Endodermal cell (in vitro differentiated cells): ENCODE data around the gene CCT4. TPM values are rescaled to one million over a fixed set of nuclear protein-coding genes. Genes with fewer than 3 reads are reported as not detected.

Experiments used
- DNase-seq: peaks from one replicate; pipeline ENCODE4 v3.0.0-alpha.2; 2017
- H3K27ac ChIP-seq: 2 replicates; pipeline ENCODE4 v1.5.1; 2013; ENCODE audit warnings: mild to moderate bottlenecking, low read depth, low read length, moderate library complexity
- H3K27me3 ChIP-seq: 2 replicates; pipeline ENCODE4 v1.6.1; 2013; ENCODE audit warnings: mild to moderate bottlenecking, low read length, moderate library complexity; ENCODE audit not compliant: insufficient read depth, control insufficient read depth, poor library complexity, severe bottlenecking
- H3K36me3 ChIP-seq: 2 replicates; pipeline ENCODE4 v1.7.0; 2013; ENCODE audit warnings: mild to moderate bottlenecking, low read length, moderate library complexity; ENCODE audit not compliant: control insufficient read depth, insufficient read depth
- H3K4me1 ChIP-seq: one replicate; pipeline ENCODE4 v1.7.0; 2013; ENCODE audit warnings: low read length; ENCODE audit not compliant: control insufficient read depth, insufficient read depth
- H3K4me3 ChIP-seq: 2 replicates; pipeline ENCODE4 v1.5.1; 2013; ENCODE audit warnings: mild to moderate bottlenecking, low read length, moderate library complexity
- H3K9ac ChIP-seq: 2 replicates; pipeline ENCODE4 v1.6.1; 2013; ENCODE audit warnings: mild to moderate bottlenecking, low read length, moderate library complexity; ENCODE audit not compliant: poor library complexity, severe bottlenecking; ENCODE audit errors: extremely low read depth
- H3K9me3 ChIP-seq: 2 replicates; pipeline ENCODE4 v1.6.1; 2013; ENCODE audit warnings: mild to moderate bottlenecking, low read length, moderate library complexity; ENCODE audit not compliant: control insufficient read depth
- H3K27ac Mint-ChIP-seq: 2 replicates; pipeline ENCODE4 v1.8.0; 2020; ENCODE audit warnings: mixed read lengths
- H3K27me3 Mint-ChIP-seq: 2 replicates; pipeline ENCODE4 v1.8.0; 2021; ENCODE audit warnings: mild to moderate bottlenecking, mixed read lengths; ENCODE audit not compliant: insufficient read depth
- H3K36me3 Mint-ChIP-seq: 2 replicates; pipeline ENCODE4 v1.8.0; 2020; ENCODE audit warnings: low read depth, mixed read lengths
- H3K4me1 Mint-ChIP-seq: 2 replicates; pipeline ENCODE4 v1.8.0; 2020; ENCODE audit warnings: mixed read lengths
- H3K4me3 Mint-ChIP-seq: 2 replicates; pipeline ENCODE4 v1.8.0; 2020; ENCODE audit warnings: mild to moderate bottlenecking, moderate library complexity, mixed read lengths
- H3K9me3 Mint-ChIP-seq: 2 replicates; pipeline ENCODE4 v1.8.0; 2020; ENCODE audit warnings: mild to moderate bottlenecking, mixed read lengths
- WGBS, 2 experiments: methylation state at CpG; one replicate each; pipeline versions ENCODE4 v1.1.5 to v1.1.7; 2013; ENCODE audit warnings: missing lambda C conversion rate in 2 of 2, mixed read lengths in 1 of 2; ENCODE audit not compliant: insufficient coverage in 1 of 2, insufficient read length in 1 of 2; 5-methylcytosine and 5-hydroxymethylcytosine counted together
- long read RNA-seq, 4 experiments: library from polyadenylated mRNA in 2 of 4; library from RNA in 1 of 4; library from capped mRNA in 1 of 4; stranded (forward) in 3 of 4; unstranded in 1 of 4; transcript quantifications; one replicate each; pipeline ENCODE4 v2.0.0, GENCODE V29; 2020 to 2021; ENCODE audit warnings: inconsistent platforms in 1 of 4
- polyA plus RNA-seq, 2 experiments: library from polyadenylated mRNA; stranded (reverse); fragments of 50-300 nt; gene quantifications; one replicate each; pipeline ENCODE4 v1.2.3, GENCODE V29; 2013
- total RNA-seq, 2 donors: library from RNA; stranded (reverse); fragmentation: NEBNext Ultra II Directional in 1 of 2; extraction: Animal tissue kit (Norgen Biotek cat#: 25700) in 1 of 2; gene quantifications; 2 replicates in 1 of 2; 3 replicates in 1 of 2; pipeline ENCODE4 v1.2.1, GENCODE V29; 2021
- TF ChIP-seq, protein P1 (sequence below): fragments of 200-600 bp; sonication (generic); conservative IDR thresholded peaks from 2 replicates; pipeline ENCODE4 v1.5.0; 2021; ENCODE audit warnings: antibody characterized with exemption, mild to moderate bottlenecking

The CCT4 gene, protein sequence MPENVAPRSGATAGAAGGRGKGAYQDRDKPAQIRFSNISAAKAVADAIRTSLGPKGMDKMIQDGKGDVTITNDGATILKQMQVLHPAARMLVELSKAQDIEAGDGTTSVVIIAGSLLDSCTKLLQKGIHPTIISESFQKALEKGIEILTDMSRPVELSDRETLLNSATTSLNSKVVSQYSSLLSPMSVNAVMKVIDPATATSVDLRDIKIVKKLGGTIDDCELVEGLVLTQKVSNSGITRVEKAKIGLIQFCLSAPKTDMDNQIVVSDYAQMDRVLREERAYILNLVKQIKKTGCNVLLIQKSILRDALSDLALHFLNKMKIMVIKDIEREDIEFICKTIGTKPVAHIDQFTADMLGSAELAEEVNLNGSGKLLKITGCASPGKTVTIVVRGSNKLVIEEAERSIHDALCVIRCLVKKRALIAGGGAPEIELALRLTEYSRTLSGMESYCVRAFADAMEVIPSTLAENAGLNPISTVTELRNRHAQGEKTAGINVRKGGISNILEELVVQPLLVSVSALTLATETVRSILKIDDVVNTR
- total RNA-seq = 100 to 1,000 TPM; 259 to 315 TPM
- 229 TPM for polyA plus RNA-seq (2013, experiment 1 of 2)
- polyA plus RNA-seq (2013, experiment 2 of 2) = 214 TPM
- long read RNA-seq, experiment 1, transcript CCT4-201 (14 exons, 2,520 nt) = major isoform, 129 of 206 reads
- long read RNA-seq, experiment 1, transcript CCT4-202 (2 exons, 388 nt) = minor isoform, 5 of 206 reads
- long read RNA-seq, experiment 1, partial matches to known transcripts = 40 of 206 reads
- long read RNA-seq, experiment 1, other reads (novel, unspliced or antisense) = 32 of 206 reads
- long read RNA-seq, experiment 2, transcript CCT4-201 (14 exons, 2,520 nt) = major isoform, 403 of 436 reads
- long read RNA-seq, experiment 2, partial matches to known transcripts = 19 of 436 reads
- long read RNA-seq, experiment 2, other reads (novel, unspliced or antisense) = 11 of 436 reads
- long read RNA-seq, experiment 3, transcript CCT4-204 (13 exons, 2,261 nt) = minor isoform, 6 of 1,864 reads
- long read RNA-seq, experiment 3, transcript CCT4-201 (14 exons, 2,520 nt) = major isoform, 1,790 of 1,864 reads
- long read RNA-seq, experiment 3, partial matches to known transcripts = 10 of 1,864 reads
- long read RNA-seq, experiment 3, other reads (novel, unspliced or antisense) = 56 of 1,864 reads
- long read RNA-seq, experiment 4, transcript CCT4-201 (14 exons, 2,520 nt) = major isoform, 275 of 291 reads
- long read RNA-seq, experiment 4, partial matches to known transcripts = 10 of 291 reads
- long read RNA-seq, experiment 4, other reads (novel, unspliced or antisense) = 4 of 291 reads

DNA sequence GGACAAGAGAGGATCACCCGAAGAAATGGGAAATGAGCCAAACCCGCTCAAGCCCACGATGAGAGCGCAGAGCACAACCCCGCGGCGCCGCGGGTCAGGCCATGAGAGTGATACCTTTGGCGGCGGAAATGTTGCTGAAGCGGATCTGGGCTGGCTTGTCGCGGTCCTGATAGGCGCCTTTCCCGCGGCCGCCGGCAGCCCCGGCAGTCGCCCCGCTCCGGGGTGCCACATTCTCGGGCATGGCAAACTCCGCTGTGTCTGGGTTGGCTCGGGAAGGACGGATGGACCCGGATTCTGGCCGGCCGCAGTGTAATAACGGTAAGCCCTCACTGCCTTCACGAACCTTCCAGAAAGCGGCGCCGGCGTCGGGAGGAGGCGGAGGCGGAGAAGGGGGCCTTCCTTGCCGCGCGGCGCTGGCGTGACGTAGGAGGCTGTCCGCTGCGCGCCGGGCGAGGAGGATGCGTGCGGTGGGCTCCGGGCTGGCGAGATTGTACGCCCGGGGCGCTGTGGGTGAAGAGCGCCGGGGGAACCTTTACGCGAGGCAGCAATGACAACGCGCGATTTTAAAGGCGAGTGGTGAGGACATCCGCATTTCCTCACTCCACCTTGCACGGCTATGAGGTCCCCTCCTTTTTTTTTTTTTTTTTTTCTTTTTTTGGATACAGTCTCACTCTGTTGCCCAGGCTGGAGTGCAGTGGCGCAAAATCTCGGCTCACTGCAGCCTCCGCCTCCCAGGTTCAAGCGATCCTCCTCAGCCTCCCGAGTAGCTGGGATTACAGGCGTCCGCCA, at the start of gene CCT4:
CCT4 (minus strand) TSS at position 390 of the 789 bp plus-strand sequence; CDS start at position 241, 149 bp downstream.
- 2 to 3% methylated on average over 22 to 74 of the region's 74 CpGs for WGBS, 2 experiments
- no peaks in the 10 kb centered on the region for H3K27me3 ChIP-seq
- Mint-ChIP-seq H3K36me3 (peaks cover 30% of the 10 kb centered on the region), H3K27me3 (no peaks in the 10 kb centered on the region), H3K9me3 (no peaks in the 10 kb centered on the region), H3K27ac (peak within 1 kb of the TSS; percentile 99), H3K4me1 (peaks cover 16% of the 10 kb centered on the region), H3K4me3 (peak within 1 kb of the TSS; percentile 100)
- peak within 1 kb of the TSS; percentile 99 for H3K9ac ChIP-seq
- H3K36me3 ChIP-seq = peaks cover 34% of the 10 kb centered on the region
- TF ChIP-seq, protein P1, sequence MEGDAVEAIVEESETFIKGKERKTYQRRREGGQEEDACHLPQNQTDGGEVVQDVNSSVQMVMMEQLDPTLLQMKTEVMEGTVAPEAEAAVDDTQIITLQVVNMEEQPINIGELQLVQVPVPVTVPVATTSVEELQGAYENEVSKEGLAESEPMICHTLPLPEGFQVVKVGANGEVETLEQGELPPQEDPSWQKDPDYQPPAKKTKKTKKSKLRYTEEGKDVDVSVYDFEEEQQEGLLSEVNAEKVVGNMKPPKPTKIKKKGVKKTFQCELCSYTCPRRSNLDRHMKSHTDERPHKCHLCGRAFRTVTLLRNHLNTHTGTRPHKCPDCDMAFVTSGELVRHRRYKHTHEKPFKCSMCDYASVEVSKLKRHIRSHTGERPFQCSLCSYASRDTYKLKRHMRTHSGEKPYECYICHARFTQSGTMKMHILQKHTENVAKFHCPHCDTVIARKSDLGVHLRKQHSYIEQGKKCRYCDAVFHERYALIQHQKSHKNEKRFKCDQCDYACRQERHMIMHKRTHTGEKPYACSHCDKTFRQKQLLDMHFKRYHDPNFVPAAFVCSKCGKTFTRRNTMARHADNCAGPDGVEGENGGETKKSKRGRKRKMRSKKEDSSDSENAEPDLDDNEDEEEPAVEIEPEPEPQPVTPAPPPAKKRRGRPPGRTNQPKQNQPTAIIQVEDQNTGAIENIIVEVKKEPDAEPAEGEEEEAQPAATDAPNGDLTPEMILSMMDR = no peak
- peak within 1 kb of the TSS; percentile 98 for H3K4me3 ChIP-seq
- DNase-seq = peak; percentile 95
- H3K27ac ChIP-seq = peak within 1 kb of the TSS; percentile 99
- no peaks in the 10 kb centered on the region for H3K9me3 ChIP-seq
- no peaks in the 10 kb centered on the region for H3K4me1 ChIP-seq

DNA sequence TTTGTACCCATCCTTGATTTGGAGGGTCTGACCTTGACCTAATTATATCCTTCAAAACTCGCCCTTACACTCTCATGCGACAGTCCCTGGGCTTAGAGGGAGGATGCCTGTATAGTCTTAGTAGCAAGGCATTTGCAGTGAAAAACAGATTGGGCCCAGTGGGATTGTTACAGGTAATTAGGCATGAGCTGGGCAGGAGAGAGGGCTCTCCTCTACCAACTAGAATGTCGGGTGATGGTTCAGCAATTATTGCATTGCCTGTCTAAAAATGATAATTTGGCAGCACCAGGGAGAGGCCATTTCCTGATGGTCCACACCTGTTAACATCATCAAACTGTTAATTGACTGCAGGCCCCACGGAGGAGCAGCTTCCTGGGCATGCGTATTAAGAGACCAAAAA, 49.4 kb upstream of the CCT4 start:
- Histone ChIP-seq H3K9me3 (peaks cover 5% of the 10 kb centered on the region), H3K36me3 (peaks cover 4% of the 10 kb centered on the region), H3K4me1 (no peaks in the 10 kb centered on the region), H3K4me3 (no peak overlapping the region), H3K27me3 (no peaks in the 10 kb centered on the region), H3K9ac (no peak overlapping the region), H3K27ac (no peak overlapping the region)
- Mint-ChIP-seq H3K9me3 (peaks cover 6% of the 10 kb centered on the region), H3K4me3 (no peak overlapping the region), H3K27me3 (no peaks in the 10 kb centered on the region), H3K27ac (peak overlapping the region; percentile 33), H3K36me3 (peaks cover 13% of the 10 kb centered on the region), H3K4me1 (no peaks in the 10 kb centered on the region)
- DNase-seq = no peak
- 91 to 100% methylated on average over 1 to 5 of the region's 5 CpGs for WGBS, 2 experiments
- TF ChIP-seq, protein P1 = no peak
